Measurements from ENCODE around the gene DHCR24.

DHCR24 gene

GRCh38 chr1:54800899-54801759 lies 85.9 kb downstream of the DHCR24 start, which contains the start of gene TTC22:
TSS of gene TTC22 (minus strand) at chr1:54801323. CDS start at chr1:54801163, 160 bp downstream.
- DNase-seq (ENCODE audit: low read depth in 2 of 2): peak; percentile 33 to 51

- DNase-seq (ENCODE audit: low read depth in 2 of 2): no peak
Measured at GRCh38 chr1:54800041-54800898, 86.7 kb downstream of the DHCR24 start.
